NK-92 (cell line): Measurements from ENCODE around the gene ECSCR.
"Not testable (repeated sequence)": the region's sequence is repeated elsewhere in the genome, so short reads cannot be mapped to it uniquely, and the experiment has no call there.

Experiments
- DNase-seq: peaks from one replicate; lab custom pipeline; 2025; ENCODE audit not compliant: unreplicated experiment; lab: John Stamatoyannopoulos, UW

ECSCR gene

DNA sequence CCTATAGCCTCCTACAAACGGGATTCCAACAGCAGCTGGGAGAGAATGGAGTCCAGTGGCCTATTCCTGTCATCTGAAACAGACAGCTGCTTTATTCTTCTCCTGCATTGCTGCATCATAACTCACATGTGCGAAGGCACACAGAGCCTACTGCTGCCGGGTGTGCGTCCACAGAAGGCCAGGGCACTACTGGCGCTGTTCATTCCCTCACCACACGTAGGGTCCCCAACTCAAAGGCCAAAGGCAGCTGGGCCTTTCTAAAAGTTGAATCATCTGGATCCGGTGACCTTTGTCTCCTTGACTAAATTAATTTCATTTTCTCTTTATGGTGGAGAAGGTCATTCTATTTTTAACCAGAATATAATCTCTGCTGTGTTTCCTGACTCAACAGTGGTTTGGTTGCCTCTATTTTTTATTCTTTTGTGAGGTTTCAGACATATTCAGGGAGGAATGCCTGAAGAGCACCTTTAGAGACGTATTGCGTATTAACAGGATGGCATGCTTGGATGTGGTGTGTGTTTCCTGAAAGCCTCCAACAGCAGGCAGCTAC, 47.9 kb downstream of the ECSCR start:
- DNase-seq: no peak

DNA sequence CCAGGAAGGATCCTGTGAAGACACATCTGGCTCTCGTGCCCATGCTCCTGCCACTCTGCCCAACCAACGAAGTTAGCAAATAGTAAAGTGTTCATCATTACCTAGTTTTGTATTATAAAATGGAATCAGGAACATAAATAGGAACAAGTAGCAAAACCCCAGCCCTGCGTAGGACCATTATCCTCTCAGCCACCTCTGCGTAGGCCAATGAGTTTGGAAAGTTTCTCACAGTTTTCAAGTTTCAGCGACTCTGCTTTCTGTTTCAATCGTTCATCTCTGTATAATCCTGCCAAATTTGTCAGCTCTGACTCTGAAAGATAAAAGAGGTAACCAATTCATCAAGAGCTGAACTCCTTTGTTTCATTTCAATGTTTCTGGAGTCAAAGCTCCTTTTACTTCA, 48.6 kb downstream of the ECSCR start:
- DNase-seq: no peak

GRCh38 chr5:139413153-139413552, 49.4 kb downstream of the ECSCR start:
- no peak for DNase-seq

- DNase-seq: no peak
These were observed 51.3 kb downstream of the ECSCR start for GRCh38 chr5:139410993-139411828.

GRCh38 chr5:139410121-139410992, 52.2 kb downstream of the ECSCR start:
- DNase-seq: no peak

DNA sequence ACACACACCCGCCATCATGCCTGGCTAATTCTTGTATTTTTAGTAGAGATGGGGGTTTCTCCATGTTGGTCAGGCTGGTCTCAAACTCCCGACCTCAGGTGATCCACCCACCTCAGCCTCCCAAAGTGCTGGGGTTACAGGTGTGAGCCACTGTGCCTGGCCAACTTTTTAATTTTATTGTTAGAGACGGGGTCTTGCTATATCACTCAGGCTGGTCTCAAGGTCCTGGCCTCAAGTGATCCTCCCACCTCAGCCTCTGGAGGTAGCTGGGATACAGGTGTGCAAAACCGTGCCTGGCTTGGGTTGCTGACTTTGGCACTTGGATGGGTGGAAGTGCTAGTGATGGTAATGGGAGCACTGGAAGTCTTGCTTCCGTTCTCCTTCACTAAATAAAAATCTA, 53.4 kb downstream of the ECSCR start:
- DNase-seq: not testable (repeated sequence)

DNA sequence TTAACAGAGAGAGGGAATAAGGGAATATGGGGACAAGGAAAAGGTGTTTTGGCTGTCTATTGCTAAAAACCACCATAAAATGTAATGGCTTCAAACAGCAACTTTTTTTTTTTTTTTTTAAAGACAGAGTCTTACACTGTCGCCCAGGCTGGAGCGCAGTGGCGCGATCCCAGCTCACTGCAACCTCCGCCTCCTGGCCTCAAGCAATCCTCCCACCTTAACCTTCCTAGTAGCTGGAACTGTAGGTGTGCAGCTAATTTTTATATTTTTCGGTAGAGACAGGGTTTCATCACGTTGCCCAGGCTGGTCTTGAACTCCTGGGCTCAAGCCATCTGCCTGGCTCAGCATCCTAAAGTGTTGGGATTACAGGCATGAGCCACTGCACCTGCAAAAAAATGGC, 54.4 kb downstream of the ECSCR start:
- DNase-seq: no peak

DNA sequence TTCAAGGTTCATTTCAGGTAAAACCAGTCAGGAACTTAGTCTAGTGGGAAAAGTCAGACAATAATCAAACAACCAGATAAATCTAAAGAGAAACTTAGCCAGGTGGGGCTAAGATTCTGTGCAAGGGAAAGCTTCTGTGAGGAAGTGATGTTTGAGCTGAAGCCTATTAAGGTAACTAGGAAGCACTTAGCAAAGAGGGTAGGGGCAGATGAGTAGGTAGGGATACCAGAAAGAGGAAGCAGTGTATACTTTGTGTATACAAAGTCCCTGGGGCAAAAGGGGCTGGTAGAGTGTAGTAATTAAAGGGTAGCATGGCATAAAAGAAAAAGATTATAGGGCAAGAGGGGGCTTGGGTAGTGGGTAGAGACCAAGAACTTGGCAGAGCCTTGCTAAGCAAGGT, 55.0 kb downstream of the ECSCR start:
- no peak for DNase-seq

GRCh38 chr5:139406963-139407362, 55.6 kb downstream of the ECSCR start:
- no peak for DNase-seq

DNA sequence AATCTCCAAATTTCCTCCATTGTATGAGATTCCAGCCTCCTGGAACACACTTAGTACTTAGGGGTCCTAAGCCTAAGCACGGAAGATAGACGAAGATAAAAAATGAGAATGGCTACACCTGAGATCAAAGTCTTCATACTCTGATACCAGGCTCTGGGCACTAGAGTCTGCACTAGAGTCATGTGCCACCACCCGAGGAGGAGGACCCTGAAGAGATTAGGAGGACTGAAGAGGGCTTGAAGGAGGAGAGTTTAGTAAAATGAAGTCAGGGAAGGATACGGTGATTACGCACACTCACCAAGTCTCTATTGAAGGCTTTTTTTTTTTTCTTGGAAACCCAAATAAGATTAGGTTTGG, 58.1 kb downstream of the ECSCR start:
- DNase-seq: no peak

DNA sequence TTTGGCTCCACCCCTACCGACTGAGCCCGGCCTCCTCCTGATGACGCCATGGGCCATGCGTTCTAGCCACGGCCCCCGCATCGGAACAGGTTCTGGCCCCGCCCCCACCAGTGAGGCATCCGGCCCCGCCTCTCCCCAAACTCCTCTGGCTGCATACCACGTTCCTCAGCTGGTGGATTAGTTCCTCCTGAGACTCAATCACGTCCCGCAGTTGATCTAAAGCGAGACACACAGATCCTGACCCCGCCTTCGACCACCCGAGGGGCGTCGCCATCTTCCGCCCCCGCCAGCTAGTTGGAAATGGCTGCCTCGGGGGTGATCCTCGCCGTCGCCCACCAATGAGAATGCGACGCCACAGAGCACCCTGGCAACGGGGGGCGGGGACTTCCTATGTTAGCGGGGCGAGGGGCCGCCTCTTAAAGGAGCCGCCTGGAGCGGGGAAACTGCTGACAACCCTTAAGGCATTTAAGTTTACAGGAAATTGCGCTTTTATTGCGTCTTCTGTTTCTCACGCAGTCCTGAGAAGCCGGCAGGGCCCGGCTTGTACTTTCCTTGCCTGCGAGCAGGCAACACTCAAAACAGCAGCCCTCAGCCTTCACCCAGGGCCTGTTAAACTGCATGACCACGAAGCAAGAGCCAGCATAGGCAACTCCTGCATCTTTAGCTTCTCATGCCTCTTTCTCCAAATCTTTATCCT, 58.6 kb downstream of the ECSCR start, which contains the start of gene SPATA24:
Gene SPATA24 (minus strand): TSS at position 303 of the 697 bp plus-strand sequence. CDS start 29 bp downstream, at position 274.
- DNase-seq: peak; percentile 78

- no peak for DNase-seq
These were observed 59.1 kb downstream of the ECSCR start for GRCh38 chr5:139403418-139403786.

- no peak for DNase-seq
These were observed 59.9 kb downstream of the ECSCR start for GRCh38 chr5:139402561-139403158.

GRCh38 chr5:139401546-139401945, 61.0 kb downstream of the ECSCR start:
- DNase-seq: no peak

GRCh38 chr5:139399501-139400121, 62.9 kb downstream of the ECSCR start:
- DNase-seq: no peak
